BLaER1 treated with 17β-estradiol and CSF1 and Interleukin-3, amounts not matched to agents 10 nM and 100 nM (cell line): ENCODE data around the gene KLHL11.
"Not testable (repeated sequence)": the region's sequence is repeated elsewhere in the genome, so short reads cannot be mapped to it uniquely, and the experiment has no call there.

Experiments used
- H3K27ac ChIP-seq, 11 experiments: shearing (Covaris generic); formaldehyde crosslinking; 2 replicates each; pipeline ENCODE4 v1.8.1; 2022
- H3K27me3 ChIP-seq, 11 experiments: shearing (Covaris generic); formaldehyde crosslinking; 2 replicates each; pipeline ENCODE4 v1.8.1; 2022
- H3K36me3 ChIP-seq, 11 experiments: shearing (Covaris generic); formaldehyde crosslinking; 2 replicates each; pipeline ENCODE4 v1.8.1; 2022
- H3K4me1 ChIP-seq, 10 experiments: shearing (Covaris generic); formaldehyde crosslinking; 2 replicates each; pipeline ENCODE4 v1.8.1; 2022
- H3K4me2 ChIP-seq, 11 experiments: shearing (Covaris generic); formaldehyde crosslinking; 2 replicates each; pipeline ENCODE4 v1.8.1; 2022
- H3K4me3 ChIP-seq, 10 experiments: shearing (Covaris generic); formaldehyde crosslinking; 2 replicates each; pipeline ENCODE4 v1.8.1; 2022
- H3K9ac ChIP-seq, 11 experiments: shearing (Covaris generic); formaldehyde crosslinking; 2 replicates each; pipeline ENCODE4 v1.8.1; 2022
- H3K9me3 ChIP-seq, 11 experiments: shearing (Covaris generic); formaldehyde crosslinking; replicated peaks in 1 of 11; 2 replicates each; pipeline ENCODE4 v1.8.1; 2022
- H4K20me1 ChIP-seq, 11 experiments: shearing (Covaris generic); formaldehyde crosslinking; 2 replicates each; pipeline ENCODE4 v1.8.1; 2022
- Cebpa-rat ChIP-seq, 11 experiments: shearing (Covaris generic); IDR thresholded peaks; 2 replicates each; pipeline ENCODE4 v1.8.1; 2022

The KLHL11 gene

GRCh38 chr17:41894791-41895331, 29.6 kb upstream of the KLHL11 start:
- no peaks in the 10 kb centered on the region for H3K4me1 ChIP-seq
- peaks cover 0 to 88% (median 64%) of the 10 kb centered on the region in 11 experiments; a peak in 18 of 22 replicates for H4K20me1 ChIP-seq
- H3K9ac ChIP-seq = no peak overlapping the region; a peak in 1 of 22 replicates
- H3K27ac ChIP-seq = no peak overlapping the region
- no peak overlapping the region for H3K4me2 ChIP-seq
- no peak overlapping the region for H3K4me3 ChIP-seq
- H3K9me3 ChIP-seq = no peaks in the 10 kb centered on the region
- H3K27me3 ChIP-seq = no peaks in the 10 kb centered on the region
- H3K36me3 ChIP-seq = peaks cover 98 to 100% (median 100%) of the 10 kb centered on the region in 11 experiments
- TF ChIP-seq Cebpa-rat (IDR thresholded peaks at IDR 0.05) = peak in 1 of 11 experiments; percentile 14; a peak in 1 of 22 replicates

GRCh38 chr17:41893384-41893783, 28.2 kb upstream of the KLHL11 start:
- Histone ChIP-seq H3K4me1 (no peaks in the 10 kb centered on the region), H3K36me3 (peaks cover 98 to 100% (median 100%) of the 10 kb centered on the region in 11 experiments), H3K9ac (no peak overlapping the region)

GRCh38 chr17:41892021-41892376, 26.8 kb upstream of the KLHL11 start:
- no peak for TF ChIP-seq Cebpa-rat (IDR thresholded peaks at IDR 0.05)
- no peak overlapping the region for H3K9ac ChIP-seq
- H4K20me1 ChIP-seq = peaks cover 0 to 83% (median 61%) of the 10 kb centered on the region in 11 experiments; a peak in 19 of 22 replicates
- H3K4me1 ChIP-seq = no peaks in the 10 kb centered on the region
- H3K4me2 ChIP-seq = no peak overlapping the region
- H3K27me3 ChIP-seq = no peaks in the 10 kb centered on the region
- H3K36me3 ChIP-seq = peaks cover 98 to 100% (median 100%) of the 10 kb centered on the region in 11 experiments
- no peak overlapping the region for H3K4me3 ChIP-seq
- no peak overlapping the region for H3K27ac ChIP-seq
- H3K9me3 ChIP-seq = no peaks in the 10 kb centered on the region

More at GRCh38 chr17:41893384-41893783, 28.2 kb upstream of the KLHL11 start:
- Histone ChIP-seq H3K4me3 (no peak overlapping the region), H3K4me2 (no peak overlapping the region), H4K20me1 (peaks cover 0 to 83% (median 62%) of the 10 kb centered on the region in 11 experiments; a peak in 19 of 22 replicates), H3K9me3 (no peaks in the 10 kb centered on the region), H3K27me3 (no peaks in the 10 kb centered on the region), H3K27ac (no peak overlapping the region)
- no peak for TF ChIP-seq Cebpa-rat (IDR thresholded peaks at IDR 0.05)

- H4K20me1 ChIP-seq = peaks cover 0 to 83% (median 61%) of the 10 kb centered on the region in 11 experiments; a peak in 18 of 22 replicates
Measured at GRCh38 chr17:41891135-41892020, 26.2 kb upstream of the KLHL11 start.

GRCh38 chr17:41888332-41888965, 23.2 kb upstream of the KLHL11 start:
- H3K36me3 ChIP-seq = peaks cover 98 to 100% (median 100%) of the 10 kb centered on the region in 11 experiments
- no peak overlapping the region for H3K4me2 ChIP-seq
- no peak overlapping the region for H3K27ac ChIP-seq
- H3K9me3 ChIP-seq = no peaks in the 10 kb centered on the region
- H3K4me1 ChIP-seq = peaks cover 0 to 9% (median 0%) of the 10 kb centered on the region in 10 experiments; a peak in 3 of 20 replicates
- TF ChIP-seq Cebpa-rat (IDR thresholded peaks at IDR 0.05) = 0 out of 22 replicates have a peak, but pooled peaks of 1 of the 11 experiments have one; percentile 22
- no peak overlapping the region for H3K4me3 ChIP-seq
- H4K20me1 ChIP-seq = peaks cover 0 to 84% (median 49%) of the 10 kb centered on the region in 11 experiments; a peak in 15 of 22 replicates
- peak overlapping the region in 1 of 11 experiments; percentile 19; a peak in 2 of 22 replicates for H3K9ac ChIP-seq
- no peaks in the 10 kb centered on the region for H3K27me3 ChIP-seq

More at GRCh38 chr17:41891135-41892020, 26.2 kb upstream of the KLHL11 start:
- H3K9ac ChIP-seq = no peak overlapping the region
- TF ChIP-seq Cebpa-rat (IDR thresholded peaks at IDR 0.05) = no peak
- no peaks in the 10 kb centered on the region for H3K9me3 ChIP-seq
- peaks cover 98 to 100% (median 100%) of the 10 kb centered on the region in 11 experiments for H3K36me3 ChIP-seq
- H3K4me1 ChIP-seq = peaks cover 0 to 2% (median 0%) of the 10 kb centered on the region in 10 experiments; a peak in 1 of 20 replicates
- H3K4me2 ChIP-seq = no peak overlapping the region
- no peak overlapping the region for H3K4me3 ChIP-seq
- H3K27me3 ChIP-seq = no peaks in the 10 kb centered on the region
- H3K27ac ChIP-seq = no peak overlapping the region

- Histone ChIP-seq H3K9ac (0 out of 22 replicates have a peak overlapping the region, but pooled peaks of 1 of the 11 experiments have one; percentile 10), H3K36me3 (peaks cover 97 to 100% (median 100%) of the 10 kb centered on the region in 11 experiments)
- TF ChIP-seq Cebpa-rat (IDR thresholded peaks at IDR 0.05) = no peak
Measured at GRCh38 chr17:41885733-41886132, 20.5 kb upstream of the KLHL11 start.

GRCh38 chr17:41882756-41883155, 17.5 kb upstream of the KLHL11 start:
- Histone ChIP-seq H3K9ac (no peak overlapping the region), H3K4me2 (no peak overlapping the region), H3K4me1 (peaks cover 0 to 9% (median 0%) of the 10 kb centered on the region in 10 experiments; a peak in 3 of 20 replicates), H3K9me3 (peaks cover 0 to 9% (median 0%) of the 10 kb centered on the region in 11 experiments; a peak in 4 of 22 replicates), H3K27ac (no peak overlapping the region), H3K4me3 (no peak overlapping the region), H3K36me3 (peaks cover 99 to 100% (median 100%) of the 10 kb centered on the region in 11 experiments), H3K27me3 (no peaks in the 10 kb centered on the region), H4K20me1 (peaks cover 0 to 81% (median 40%) of the 10 kb centered on the region in 11 experiments; a peak in 15 of 22 replicates)
- TF ChIP-seq Cebpa-rat (IDR thresholded peaks at IDR 0.05) = no peak

More at GRCh38 chr17:41885733-41886132, 20.5 kb upstream of the KLHL11 start:
- no peak overlapping the region for H3K27ac ChIP-seq
- peaks cover 0 to 9% (median 0%) of the 10 kb centered on the region in 10 experiments; a peak in 3 of 20 replicates for H3K4me1 ChIP-seq
- H3K4me2 ChIP-seq = no peak overlapping the region
- H4K20me1 ChIP-seq = peaks cover 0 to 82% (median 46%) of the 10 kb centered on the region in 11 experiments; a peak in 15 of 22 replicates
- H3K9me3 ChIP-seq = no peaks in the 10 kb centered on the region
- no peaks in the 10 kb centered on the region for H3K27me3 ChIP-seq
- no peak overlapping the region for H3K4me3 ChIP-seq

GRCh38 chr17:41880130-41880529, 14.9 kb upstream of the KLHL11 start:
- peaks cover 0 to 12% (median 3%) of the 10 kb centered on the region in 11 experiments; a peak in 6 of 22 replicates for H3K9me3 ChIP-seq
- H3K27me3 ChIP-seq = no peaks in the 10 kb centered on the region
- H3K4me2 ChIP-seq = no peak overlapping the region
- no peak for TF ChIP-seq Cebpa-rat (IDR thresholded peaks at IDR 0.05)
- H3K4me1 ChIP-seq = no peaks in the 10 kb centered on the region
- peaks cover 0 to 54% (median 23%) of the 10 kb centered on the region in 11 experiments; a peak in 14 of 22 replicates for H4K20me1 ChIP-seq
- H3K4me3 ChIP-seq = no peak overlapping the region
- peaks cover 86 to 97% (median 93%) of the 10 kb centered on the region in 11 experiments for H3K36me3 ChIP-seq
- H3K27ac ChIP-seq = no peak overlapping the region
- no peak overlapping the region for H3K9ac ChIP-seq

- not testable (repeated sequence) for H3K9ac ChIP-seq, H3K27ac ChIP-seq, H3K27me3 ChIP-seq, H3K4me1 ChIP-seq, H3K4me3 ChIP-seq, H3K4me2 ChIP-seq
- Histone ChIP-seq H3K9me3 (peaks cover 0 to 12% (median 3%) of the 10 kb centered on the region in 11 experiments; a peak in 6 of 22 replicates), H3K36me3 (peaks cover 78 to 97% (median 94%) of the 10 kb centered on the region in 11 experiments), H4K20me1 (peaks cover 0 to 30% (median 8%) of the 10 kb centered on the region in 11 experiments; a peak in 9 of 22 replicates)
Measured at GRCh38 chr17:41874293-41874670, 9.1 kb upstream of the KLHL11 start.
